Kidney (tissue), 14 donors: Measurements from ENCODE around the gene ARHGAP42. TPM values are rescaled to one million over a fixed set of nuclear protein-coding genes. Genes with fewer than 3 reads are reported as not detected.
A peak's percentile ranks its signal among the peaks of the same experiment; 100 is the strongest.

Experiments used
- DNase-seq, 5 donors: peaks; one replicate each; pipeline ENCODE4 v3.0.0-alpha.2; 2013 to 2020
- FAIRE-seq: peaks from 2 replicates; lab custom pipeline; 2012; peaks lifted over from hg19 to GRCh38; lab: Jason Lieb, UNC
- H3K27ac ChIP-seq, 2 donors: one replicate each; pipeline ENCODE4 v1.7.0; 2013; ENCODE audit warnings: low read depth in 2 of 2, low read length in 2 of 2, inconsistent platforms in 1 of 2
- H3K27me3 ChIP-seq: one replicate; pipeline ENCODE4 v1.7.1; 2013; ENCODE audit warnings: low read length, inconsistent platforms; ENCODE audit not compliant: control insufficient read depth, insufficient read depth
- H3K36me3 ChIP-seq, 3 donors: one replicate each; pipeline versions ENCODE4 v1.7.0 to v1.7.1; 2013; ENCODE audit warnings: low read length in 3 of 3, control low read depth in 1 of 3, inconsistent platforms in 1 of 3; ENCODE audit not compliant: insufficient read depth in 3 of 3, control insufficient read depth in 2 of 3
- H3K4me1 ChIP-seq, 3 donors: one replicate each; pipeline versions ENCODE4 v1.7.0 to v1.7.1; 2013; ENCODE audit warnings: low read length in 3 of 3, inconsistent platforms in 1 of 3, low read depth in 1 of 3; ENCODE audit not compliant: control insufficient read depth in 2 of 3, insufficient read depth in 2 of 3
- H3K4me3 ChIP-seq, 3 donors: one replicate each; pipeline versions ENCODE4 v1.7.0 to v1.8.1; 2013; ENCODE audit warnings: low read length in 3 of 3, control low read depth in 1 of 3, inconsistent platforms in 1 of 3
- H3K9ac ChIP-seq, 3 donors: one replicate each; pipeline versions ENCODE4 v1.7.0 to v1.7.1; 2013; ENCODE audit warnings: low read length in 3 of 3, control low read depth in 1 of 3, inconsistent platforms in 1 of 3
- H3K9me3 ChIP-seq, 3 donors: one replicate each; pipeline versions ENCODE4 v1.7.0 to v1.7.1; 2013; ENCODE audit warnings: low read length in 3 of 3, control low read depth in 1 of 3, inconsistent platforms in 1 of 3; ENCODE audit not compliant: control insufficient read depth in 2 of 3, insufficient read depth in 1 of 3
- CTCF ChIP-seq: IDR thresholded peaks from 3 replicates; pipeline ENCODE4 v1.5.1; 2012; ENCODE audit warnings: mild to moderate bottlenecking, moderate library complexity, borderline replicate concordance; ENCODE audit not compliant: insufficient read depth; ENCODE audit errors: extremely low read depth
- intact Hi-C: fragments of 100-400 bp; cut with DNase I; formaldehyde crosslinking; loops from one replicate; pipeline ENCODE4 v1.11.1; 2022
- polyA plus RNA-seq: library from polyadenylated mRNA; stranded (reverse); fragments of 350-450 nt; fragmentation: Illumina TruSeq; extraction: RNeasy Lipid Tissue Mini Kit (QIAGEN cat#74804); gene quantifications from one replicate; pipeline ENCODE4 v1.2.3, GENCODE V29; 2014; ENCODE audit warnings: low read depth, low replicate concordance; ENCODE audit not compliant: insufficient read depth
- total RNA-seq: library from RNA; stranded (reverse); fragmentation: NEBNext Ultra II Directional; extraction: Animal tissue kit (Norgen Biotek cat#: 25700); gene quantifications from one replicate; pipeline ENCODE4 v1.2.1, GENCODE V29; 2021
- donor health status: control.
- donor health status: control.
- donor health status: control.
- donor health status: control.
- donor health status: control.
- donor health status: DM: yes; HTN: yes; CAD: no.
- donor health status: Normal renal cell carcinoma (clear cell type).

Gene ARHGAP42
- total and polyA plus RNA-seq, 2 donors from 2014 or later, result 4.2 to 18.9 TPM

- H3K27ac ChIP-seq, result no peak overlapping the region
- H3K9me3 ChIP-seq, result no peaks in the 10 kb centered on the region
- no peaks in the 10 kb centered on the region for H3K27me3 ChIP-seq
- DNase-seq (peak in 4 of 5 donors; percentile 23 to 69 (median 53)), FAIRE-seq (no peak)
- H3K36me3 ChIP-seq, result no peaks in the 10 kb centered on the region
- no peak overlapping the region for H3K4me3 ChIP-seq
- H3K4me1 ChIP-seq, result no peaks in the 10 kb centered on the region
- no peak for TF ChIP-seq CTCF
- H3K9ac ChIP-seq, result no peak overlapping the region
- intact Hi-C loops, result no loop called here
Observed at GRCh38 chr11:101034076-101034475, 347.0 kb downstream of the ARHGAP42 start.

- intact Hi-C loops, result no loop called here
- FAIRE-seq, result no peak
- Histone ChIP-seq H3K27ac (no peak overlapping the region), H3K36me3 (no peaks in the 10 kb centered on the region), H3K9me3 (no peaks in the 10 kb centered on the region), H3K4me3 (no peak overlapping the region), H3K27me3 (no peaks in the 10 kb centered on the region), H3K9ac (no peak overlapping the region), H3K4me1 (no peaks in the 10 kb centered on the region)
- no peak for DNase-seq
- no peak for TF ChIP-seq CTCF
Observed at GRCh38 chr11:101035872-101036271, 348.8 kb downstream of the ARHGAP42 start.
